Measurements from ENCODE around the gene FAM72D.
"Not testable (repeated sequence)": the region's sequence is repeated elsewhere in the genome, so short reads cannot be mapped to it uniquely, and the experiment has no call there.

Gene FAM72D

DNA sequence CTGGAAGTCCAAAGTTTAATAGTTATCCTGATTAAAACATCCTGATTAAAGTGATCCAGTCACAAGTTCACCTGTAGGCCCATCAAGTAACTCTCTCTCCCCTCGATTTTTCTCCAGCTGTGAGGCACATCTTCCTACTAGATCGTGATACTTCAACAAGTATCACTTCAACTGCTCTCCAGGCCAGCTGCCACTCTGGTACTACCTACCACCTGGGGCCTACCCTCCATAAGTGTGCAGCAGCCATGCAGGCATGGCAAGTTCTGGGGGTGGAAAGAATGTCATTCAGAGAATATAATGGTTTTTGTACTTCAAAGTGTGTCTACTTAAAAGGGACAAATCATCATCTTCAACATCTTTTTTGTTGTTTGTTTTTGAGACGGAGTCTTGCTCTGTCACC, 15.6 kb upstream of the FAM72D start:
- not testable (repeated sequence) for DNase-seq (ENCODE audit: low read depth, low spot score); H3K27ac ChIP-seq

DNA sequence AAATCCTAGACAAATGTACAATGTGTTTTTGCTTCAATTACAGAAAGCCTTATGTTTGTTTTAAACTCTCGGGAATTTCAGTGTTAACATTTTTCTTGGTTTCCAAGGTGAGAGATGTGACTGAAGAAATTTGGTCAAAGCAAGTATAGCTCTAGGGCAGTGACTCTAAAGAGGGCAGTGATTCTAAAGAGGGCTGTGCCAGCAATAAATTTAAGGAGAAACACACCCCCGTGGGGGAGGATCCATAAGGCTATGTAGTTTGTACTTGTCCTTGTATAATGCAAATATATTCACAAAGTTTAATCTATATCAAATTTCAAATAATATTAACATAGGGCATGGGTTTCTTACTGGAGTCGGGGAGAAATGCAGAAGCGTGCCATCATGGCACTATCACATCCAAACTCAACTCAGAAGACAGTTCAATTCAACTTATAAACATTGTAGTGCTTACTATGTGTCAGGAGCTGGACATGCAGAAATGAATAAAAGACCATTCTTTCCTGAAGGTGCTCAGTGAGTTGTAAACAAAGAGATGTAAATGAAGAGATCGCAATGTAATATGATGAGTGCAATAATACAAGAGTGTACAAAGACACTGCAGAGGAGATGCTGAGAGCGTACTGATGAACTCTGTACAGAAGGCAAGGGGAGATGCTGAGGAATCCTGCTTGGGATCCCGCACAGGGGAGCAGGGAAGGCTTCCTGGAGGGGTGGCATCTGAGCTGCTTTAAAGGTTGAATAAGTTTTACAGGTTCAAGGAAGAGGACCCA, 13.1 kb upstream of the FAM72D start:
- not testable (repeated sequence) for H3K27ac ChIP-seq; DNase-seq (ENCODE audit: low read depth, low spot score)

DNA sequence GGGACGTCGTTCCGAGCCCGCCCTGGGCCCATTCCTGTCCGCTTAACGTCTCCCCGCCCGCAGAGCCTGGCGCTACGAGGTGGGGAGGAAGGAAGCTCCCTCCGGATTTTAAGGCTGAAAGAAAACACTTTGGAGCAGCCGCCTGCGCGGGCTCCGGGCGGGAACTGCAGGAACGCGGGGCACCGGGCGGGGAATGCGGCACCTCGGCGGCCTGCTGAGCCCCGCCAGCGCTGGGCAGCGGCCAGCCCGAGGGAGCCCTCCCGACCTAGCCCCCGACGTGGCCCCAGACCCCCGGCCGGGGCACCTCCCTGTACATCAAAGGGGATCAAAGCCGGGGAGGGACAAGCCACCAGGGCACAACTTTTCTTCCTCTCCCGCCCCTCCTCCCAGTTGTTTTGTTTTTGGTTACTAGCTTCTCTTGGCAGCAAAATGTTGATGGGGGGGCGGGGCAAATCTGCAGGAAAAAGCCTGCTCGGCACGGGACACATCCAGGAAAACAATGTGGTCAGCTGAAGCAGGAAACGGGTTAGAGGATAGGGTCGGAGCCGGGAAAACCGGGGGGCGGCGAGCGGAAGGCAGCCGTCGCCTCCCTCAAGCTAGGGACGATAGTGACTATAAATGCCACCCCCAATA, 2.1 kb upstream of the FAM72D start:
- not testable (repeated sequence) for DNase-seq (ENCODE audit: low read depth, low spot score); H3K27ac ChIP-seq

DNA sequence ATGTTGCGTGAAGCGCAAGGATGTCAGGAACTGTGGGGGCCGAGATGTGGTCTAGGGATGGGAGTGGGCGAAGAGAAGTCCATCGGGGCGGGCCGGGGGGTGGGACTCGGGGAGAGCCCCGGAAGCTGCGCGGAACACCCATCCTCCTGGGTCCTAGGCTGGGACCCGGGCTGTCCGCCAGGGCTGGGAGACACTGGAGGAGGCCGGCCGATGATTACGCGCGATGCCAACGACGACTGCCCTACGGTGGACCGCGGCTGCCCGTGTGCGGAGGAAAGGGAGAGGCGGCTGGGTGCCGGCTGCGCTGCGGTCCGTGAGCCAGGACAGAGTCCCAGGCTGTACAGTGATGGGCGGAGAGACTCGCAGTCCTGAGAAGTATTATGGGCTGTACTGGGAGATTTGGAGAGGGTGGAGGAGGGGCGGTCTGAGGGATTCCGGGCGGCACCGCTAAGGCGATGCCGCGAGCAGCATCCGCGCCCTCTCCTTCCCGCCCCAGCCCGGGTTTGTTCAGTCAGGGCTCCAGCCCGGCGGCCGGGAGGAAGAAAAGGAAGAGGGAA, 1.0 kb upstream of the FAM72D start:
- H3K27ac ChIP-seq; DNase-seq (ENCODE audit: low read depth, low spot score): not testable (repeated sequence)

DNA sequence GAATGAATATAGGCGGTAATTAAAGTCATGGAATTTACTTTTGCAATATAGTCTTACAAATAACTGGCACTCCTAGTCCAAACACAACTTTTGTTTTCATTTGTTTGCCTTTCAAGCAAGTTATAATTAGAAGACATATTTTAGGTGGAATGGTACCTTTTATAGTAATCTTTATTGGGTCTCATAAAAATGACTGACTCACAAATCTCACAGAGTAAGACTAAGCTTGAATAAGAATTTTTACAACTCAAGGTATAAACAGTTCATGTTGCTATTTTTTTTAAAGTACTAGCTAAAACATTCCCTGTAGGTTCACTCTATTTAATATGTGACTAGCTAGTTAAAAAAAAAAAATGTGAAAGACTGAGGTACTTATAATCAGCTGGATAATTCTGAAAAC, 6.0 kb downstream of the FAM72D start:
- DNase-seq (ENCODE audit: low read depth, low spot score); H3K27ac ChIP-seq: not testable (repeated sequence)

DNA sequence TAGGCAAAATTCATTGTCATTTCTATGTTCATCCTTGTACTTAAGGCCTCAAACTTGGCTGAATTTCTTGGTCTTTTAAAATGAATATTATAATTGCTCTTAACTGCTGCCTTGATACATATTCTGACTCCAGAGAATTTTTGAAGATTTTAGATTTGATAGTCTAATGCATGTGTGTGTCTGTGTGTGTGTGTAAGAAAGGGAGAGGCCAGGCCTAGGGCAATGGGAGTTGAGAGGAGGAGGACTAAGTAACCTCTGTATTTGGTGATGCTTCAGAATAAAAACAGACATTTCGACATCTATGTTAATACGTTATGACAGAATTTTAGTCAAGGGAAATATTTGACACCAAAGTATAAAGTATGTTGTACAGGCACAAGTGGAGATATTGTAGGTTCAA, 7.5 kb downstream of the FAM72D start:
- not testable (repeated sequence) for H3K27ac ChIP-seq; DNase-seq (ENCODE audit: low read depth, low spot score)

DNA sequence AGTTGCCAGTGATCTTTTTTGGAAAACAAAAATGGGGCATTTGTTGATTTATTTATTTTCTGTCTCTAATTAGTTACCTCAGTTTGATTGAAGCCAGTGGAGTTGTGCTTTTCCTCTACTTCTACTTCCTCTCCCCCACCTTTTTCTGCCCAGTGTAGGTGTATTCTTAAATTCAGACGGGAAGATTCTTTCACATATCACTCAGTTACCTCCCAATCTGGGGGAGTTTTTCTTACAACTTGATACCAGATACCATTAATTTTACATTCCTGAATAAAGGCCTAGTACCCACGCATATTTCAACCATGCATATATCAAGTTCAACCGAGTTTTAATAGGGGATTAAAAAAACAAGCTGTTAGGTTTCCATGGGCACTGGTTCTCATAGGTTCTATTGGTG, 15.9 kb downstream of the FAM72D start:
- not testable (repeated sequence) for DNase-seq (ENCODE audit: low read depth, low spot score); H3K27ac ChIP-seq

DNA sequence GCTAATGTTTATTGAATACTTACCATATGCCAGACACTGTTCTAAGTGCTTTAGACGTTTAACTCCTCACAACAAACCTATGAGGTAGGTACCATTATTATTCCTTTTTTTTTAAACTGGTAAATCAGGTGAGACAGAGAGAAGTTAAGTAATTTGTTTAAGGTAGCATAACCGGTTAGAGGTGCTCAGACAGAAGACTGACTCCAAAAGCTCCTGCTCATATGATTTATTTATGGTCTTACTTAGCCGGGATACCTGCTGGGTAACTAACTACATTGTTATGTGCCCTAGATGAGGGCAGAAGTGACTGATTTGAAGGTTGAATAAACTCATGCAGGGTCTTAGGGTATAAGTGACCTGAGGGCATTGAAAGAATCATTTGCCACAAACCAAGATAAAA, 16.9 kb downstream of the FAM72D start:
- H3K27ac ChIP-seq; DNase-seq (ENCODE audit: low read depth, low spot score): not testable (repeated sequence)

DNA sequence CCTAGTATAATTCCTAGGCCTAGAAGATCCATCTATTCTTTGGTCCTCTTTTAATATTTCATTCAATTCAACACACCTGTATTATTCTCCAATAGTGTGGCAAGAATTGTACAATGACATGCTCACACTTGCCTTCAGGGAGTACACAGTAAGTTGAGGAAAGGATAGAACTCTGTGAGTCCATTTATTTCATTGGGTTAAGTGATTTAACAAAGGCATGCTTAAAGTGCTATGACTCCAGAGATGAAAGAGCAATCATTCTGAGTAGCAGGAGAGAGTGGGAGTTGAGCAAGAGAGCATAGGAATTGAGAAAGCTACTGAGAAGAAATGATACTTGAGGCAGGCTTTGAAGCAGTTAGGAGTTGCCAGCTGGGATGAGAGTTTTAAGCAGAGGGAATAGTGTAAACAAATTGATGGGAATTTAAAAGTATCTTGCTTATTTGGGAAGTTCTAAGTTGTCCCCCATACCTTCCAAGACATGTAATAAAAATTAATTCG, 18.8 kb downstream of the FAM72D start:
- not testable (repeated sequence) for DNase-seq (ENCODE audit: low read depth, low spot score); H3K27ac ChIP-seq

DNA sequence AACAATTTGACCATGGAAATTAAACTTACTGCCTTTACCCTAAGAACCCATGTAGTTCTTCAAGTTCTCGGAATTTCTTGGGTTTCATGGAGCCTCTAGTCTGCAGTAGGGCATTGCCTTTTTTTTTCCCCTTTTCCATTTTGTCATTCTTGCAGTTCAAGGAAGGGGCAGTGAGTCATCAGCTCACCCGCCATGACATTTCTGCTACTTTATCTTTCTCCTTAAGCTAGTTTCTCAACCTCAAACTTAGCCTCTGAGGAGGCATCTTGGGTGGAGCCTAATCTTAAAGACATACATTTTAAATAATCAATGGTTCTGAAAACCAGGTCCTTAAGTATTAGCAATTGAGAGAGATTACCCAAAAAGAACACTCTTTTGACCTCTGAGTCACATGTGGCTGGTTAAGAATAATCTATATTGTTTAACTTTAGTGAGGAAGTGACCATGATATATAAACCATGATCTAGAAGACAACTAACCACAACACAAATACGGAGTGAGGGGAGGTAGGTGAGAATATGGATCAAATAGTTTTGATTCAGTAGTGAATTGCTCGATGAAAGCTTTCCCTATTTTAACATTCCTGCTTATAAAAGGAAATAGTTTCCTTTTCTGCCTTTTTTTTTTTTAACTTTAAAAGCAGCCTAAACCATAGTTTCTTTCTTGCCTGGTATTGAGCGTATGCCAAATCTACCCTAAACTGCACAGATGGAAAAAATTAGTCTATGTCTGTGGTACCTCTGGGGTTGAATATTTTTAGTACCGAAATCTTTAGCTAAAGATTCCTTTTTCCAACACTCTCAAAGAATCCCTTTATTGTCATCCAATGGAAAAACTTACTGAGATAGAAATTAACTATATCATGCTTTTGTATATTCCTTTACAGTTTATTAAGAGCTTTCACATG, 20.1 kb downstream of the FAM72D start:
- DNase-seq (ENCODE audit: low read depth, low spot score); H3K27ac ChIP-seq: not testable (repeated sequence)

DNA sequence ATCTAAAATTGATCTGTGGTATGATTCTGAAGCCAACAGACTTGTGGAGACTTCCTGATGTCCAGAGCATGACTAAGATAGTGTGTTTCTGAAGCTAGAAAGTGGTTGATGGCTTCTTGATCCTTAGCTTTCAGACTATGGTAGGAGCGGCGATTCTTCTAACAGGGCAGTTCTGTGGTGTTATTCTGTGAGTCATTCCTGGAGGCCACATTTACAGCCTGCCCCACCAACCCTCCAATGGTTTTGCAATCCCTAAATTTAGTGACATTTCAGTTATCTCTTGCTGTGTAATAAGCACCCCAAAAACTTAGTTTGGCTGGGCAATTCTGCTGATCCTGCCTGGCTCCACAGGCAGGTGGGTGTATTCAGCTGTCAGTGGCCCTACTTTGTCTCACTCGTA, 24.1 kb downstream of the FAM72D start:
- H3K27ac ChIP-seq; DNase-seq (ENCODE audit: low read depth, low spot score): not testable (repeated sequence)

DNA sequence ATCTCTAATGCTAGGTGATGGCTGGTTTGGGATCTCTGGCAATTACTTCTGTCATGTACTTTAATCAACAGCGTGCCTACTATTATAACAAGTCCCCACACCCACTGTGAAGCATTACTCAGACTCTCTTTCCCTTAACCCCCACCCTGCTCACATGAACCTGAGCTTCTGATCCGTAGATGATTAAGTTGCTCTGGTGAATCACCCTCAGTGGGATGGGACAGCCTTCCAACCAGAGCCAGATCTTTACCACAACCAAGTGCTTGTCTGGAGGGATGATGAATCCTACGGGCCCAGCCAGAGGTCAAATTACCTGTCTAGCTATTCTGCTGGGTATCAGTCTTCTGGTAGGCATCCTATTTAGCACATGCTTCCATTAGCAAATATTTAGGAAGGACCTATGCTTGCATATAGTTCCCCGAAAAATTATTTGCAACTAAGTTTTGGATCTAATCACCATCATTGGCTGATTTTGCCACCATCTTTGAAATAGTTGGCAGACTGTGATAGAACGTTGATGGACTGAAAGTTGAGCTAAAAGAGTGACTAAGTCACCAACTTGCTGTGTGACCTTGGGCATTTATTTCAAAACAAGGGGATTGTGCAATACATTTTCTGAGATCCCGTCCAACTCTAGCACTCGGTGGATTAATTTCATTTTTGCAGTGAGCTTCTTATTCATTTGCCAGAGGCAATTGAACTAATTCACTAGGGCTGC, 26.7 kb downstream of the FAM72D start:
- not testable (repeated sequence) for DNase-seq (ENCODE audit: low read depth, low spot score); H3K27ac ChIP-seq

DNA sequence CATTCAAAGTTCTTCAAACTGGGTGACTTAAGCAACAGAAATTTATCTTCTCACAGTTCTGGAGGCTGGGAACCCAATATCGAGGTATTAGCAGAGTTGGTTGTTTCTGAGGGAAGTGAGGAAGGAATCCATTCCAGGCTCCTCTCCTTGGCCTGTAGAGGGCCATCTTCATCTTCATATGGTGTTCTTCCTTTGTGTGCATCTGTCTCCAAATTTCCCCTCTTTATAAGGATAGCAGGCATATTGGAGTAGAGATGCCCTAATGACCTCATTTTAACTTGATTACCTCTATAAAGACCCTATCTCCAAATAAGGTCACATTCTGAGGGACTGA, 27.3 kb downstream of the FAM72D start:
- DNase-seq (ENCODE audit: low read depth, low spot score); H3K27ac ChIP-seq: not testable (repeated sequence)

DNA sequence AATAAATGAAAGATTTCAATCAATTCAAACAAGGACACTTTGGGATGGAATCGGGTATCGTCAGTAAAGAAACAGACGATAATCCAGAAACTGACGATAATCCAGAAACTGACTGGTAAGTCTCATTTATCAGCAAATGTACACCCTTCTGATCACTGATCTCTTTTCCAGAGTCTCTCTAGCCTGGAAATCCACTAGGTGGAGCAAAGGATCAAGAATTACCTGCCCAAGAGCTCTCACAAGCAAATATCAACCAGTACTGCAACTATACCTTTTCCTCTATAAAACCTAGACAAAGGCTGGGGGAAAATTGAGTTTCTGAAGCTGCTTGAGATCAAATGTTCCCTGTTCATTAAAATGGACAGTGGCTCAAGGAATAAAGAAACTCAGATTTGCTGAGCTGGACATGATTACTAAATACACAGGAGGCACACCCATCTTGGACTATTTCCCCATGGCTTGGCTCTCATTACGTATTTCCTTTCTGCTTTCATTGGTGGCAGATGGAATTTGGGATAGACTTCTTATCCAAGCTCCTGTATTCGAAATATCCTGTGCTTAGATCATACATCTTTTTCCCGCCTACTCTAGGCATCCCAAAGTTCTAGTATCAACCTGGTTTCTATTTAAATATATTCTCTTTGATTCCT, 28.3 kb downstream of the FAM72D start:
- not testable (repeated sequence) for DNase-seq (ENCODE audit: low read depth, low spot score); H3K27ac ChIP-seq

DNA sequence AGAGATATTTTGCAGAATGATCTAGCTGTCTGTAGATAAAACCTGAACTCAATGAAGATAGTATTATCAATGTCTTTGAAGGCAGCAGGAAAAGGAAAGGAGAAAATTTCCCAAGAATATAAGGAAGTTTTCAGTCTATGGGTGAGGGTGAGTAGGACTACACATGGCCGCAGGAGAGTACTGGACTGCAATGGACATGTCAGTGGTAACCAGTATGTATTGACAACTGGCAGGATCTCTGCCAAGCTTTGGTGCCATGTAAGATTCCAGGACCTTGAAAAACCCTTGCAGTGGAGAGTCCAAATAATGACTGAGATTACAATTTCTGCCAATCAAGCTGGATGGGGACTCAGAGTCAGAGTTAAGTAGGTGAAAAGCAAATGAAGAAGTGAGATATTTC, 29.3 kb downstream of the FAM72D start:
- DNase-seq (ENCODE audit: low read depth, low spot score) = not testable (repeated sequence)

DNA sequence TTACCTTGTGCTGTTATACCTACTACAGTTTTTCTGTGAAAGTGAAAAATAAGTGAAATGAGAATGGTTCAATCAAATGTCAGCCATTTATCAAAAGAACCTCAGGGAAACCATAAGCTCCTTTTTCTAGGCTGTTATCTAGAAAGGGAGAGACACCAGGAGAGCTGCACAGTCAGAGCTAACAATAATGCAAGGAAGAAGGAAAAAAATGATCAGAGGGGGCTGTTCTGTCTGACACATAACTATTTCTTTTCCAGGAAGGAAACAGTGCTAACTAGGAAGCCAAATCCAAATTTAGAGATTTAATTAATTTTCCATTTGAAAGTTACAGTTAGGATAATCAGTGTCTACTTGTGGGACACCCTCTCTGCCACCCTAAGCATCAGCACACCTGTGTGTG, 31.4 kb downstream of the FAM72D start:
- DNase-seq (ENCODE audit: low read depth, low spot score); H3K27ac ChIP-seq: not testable (repeated sequence)

More for the DNA sequence above, 29.3 kb downstream of the FAM72D start:
- H3K27ac ChIP-seq = not testable (repeated sequence)

DNA sequence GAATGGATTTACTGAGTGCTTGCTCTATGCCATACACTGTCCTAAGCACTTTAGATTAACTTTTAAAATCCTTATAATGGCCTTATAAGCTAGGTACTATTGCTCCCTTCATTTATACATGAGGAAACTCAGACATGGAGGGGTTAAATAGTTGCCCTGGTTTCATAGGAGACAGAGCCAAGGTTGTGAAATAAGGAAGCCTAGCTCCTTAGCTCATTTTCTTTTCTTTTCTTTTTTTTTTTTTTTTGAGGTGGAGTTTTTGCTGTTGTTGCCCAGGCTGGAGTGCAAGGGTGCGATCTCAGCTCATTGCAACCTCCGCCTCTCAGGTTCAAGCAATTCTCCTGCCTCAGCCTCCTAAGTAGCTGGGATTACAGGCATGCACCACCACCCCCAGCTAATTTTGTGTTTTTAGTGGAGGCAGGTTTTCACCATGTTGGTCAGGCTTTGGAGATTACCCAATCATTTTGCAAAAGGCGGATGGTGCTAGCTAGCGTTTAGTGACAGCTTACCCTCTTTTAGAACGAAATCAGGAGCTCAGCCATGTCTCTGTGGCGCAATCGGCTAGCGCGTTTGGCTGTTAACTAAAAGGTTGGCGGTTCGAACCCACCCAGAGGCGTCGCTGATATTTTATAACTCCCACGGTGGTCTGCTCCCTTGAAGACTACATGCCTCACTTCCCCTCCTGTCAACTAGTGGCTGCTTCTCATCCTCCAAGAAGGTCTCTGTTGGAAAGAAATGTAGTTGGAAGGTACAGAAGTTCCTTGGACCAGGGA, 33.1 kb downstream of the FAM72D start:
- not testable (repeated sequence) for DNase-seq (ENCODE audit: low read depth, low spot score); H3K27ac ChIP-seq

DNA sequence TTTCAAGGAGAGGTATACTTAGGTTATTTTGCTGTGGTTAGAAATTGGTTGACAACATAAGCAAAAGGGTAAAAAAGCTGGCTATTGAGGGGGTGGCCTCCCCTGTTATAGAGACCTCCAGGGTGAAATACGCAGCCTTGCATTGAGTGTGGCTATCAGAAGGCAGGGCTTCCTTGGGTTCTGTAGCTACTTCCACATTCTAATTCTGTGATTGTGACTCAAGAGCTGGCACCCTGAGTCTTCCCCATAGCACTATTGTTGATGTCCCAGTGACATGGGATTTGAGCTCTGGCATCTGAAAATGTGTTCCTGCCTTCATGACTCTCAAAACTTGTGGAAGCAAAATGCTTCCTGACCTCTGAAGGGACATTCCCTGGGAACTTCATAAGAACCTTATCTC, 38.7 kb downstream of the FAM72D start:
- not testable (repeated sequence) for DNase-seq (ENCODE audit: low read depth, low spot score); H3K27ac ChIP-seq
